NOMO-1 treated with DMSO at 0.1 percent for 48 hours (cell line): ENCODE data around the gene AMZ1.
"Not testable (repeated sequence)": the region's sequence is repeated elsewhere in the genome, so short reads cannot be mapped to it uniquely, and the experiment has no call there.

ENCODE experiments used
- DNase-seq: peaks from one replicate; lab custom pipeline; 2025; ENCODE audit not compliant: unreplicated experiment; lab: John Stamatoyannopoulos, UW

The AMZ1 gene

DNA sequence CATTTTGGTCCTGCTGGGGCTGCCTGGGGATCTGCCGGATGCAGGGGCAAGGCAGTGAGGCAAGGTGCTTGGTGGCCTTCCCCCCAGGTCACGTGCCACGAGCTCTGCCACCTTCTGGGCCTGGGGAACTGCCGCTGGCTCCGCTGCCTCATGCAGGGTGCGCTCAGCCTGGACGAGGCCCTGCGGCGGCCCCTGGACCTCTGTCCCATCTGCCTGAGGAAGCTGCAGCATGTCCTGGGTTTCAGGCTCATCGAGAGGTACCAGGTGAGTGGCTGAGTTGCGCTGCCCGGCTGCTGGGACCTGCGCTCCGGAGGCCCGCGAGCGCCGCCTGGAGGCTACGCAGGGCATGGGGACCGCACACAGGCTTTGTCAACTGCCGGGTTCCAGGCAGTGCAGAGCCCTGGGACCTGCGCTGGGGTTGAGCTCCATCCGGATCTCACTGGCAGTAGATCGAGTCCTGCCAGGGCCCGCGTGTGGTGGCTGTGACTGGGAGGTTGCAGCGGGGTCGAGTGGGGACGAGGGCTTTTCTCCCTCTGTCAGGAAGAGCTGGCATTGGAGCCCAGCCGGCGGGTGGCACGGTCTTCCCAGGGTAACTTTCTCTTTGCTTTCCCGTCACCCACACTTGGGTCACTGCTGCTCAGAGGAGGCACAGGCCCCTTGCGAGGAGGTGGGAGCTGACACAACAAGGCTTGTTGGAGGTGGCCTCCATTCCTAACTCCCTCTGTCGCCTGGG, 21.7 kb downstream of the AMZ1 start:
- peak; percentile 58 for DNase-seq

DNA sequence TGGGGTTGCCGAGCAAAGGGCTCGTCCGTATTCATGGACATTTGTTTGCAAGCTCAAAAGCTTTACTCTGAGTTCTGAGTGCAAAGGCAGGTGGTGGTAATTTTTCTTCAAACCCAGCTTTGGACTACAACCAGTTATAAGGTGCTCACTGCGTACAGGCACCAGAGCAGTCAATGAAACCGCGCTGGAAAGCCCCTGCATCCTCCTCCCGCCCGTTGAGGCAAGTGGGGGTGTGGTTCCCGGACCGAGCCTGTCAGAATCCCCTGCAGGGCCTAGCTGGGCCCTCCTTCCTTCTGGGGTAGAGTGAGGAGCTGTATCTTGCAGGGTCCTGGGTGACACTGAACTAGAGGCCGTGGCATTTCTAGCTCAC, 22.3 kb downstream of the AMZ1 start:
- no peak for DNase-seq

DNA sequence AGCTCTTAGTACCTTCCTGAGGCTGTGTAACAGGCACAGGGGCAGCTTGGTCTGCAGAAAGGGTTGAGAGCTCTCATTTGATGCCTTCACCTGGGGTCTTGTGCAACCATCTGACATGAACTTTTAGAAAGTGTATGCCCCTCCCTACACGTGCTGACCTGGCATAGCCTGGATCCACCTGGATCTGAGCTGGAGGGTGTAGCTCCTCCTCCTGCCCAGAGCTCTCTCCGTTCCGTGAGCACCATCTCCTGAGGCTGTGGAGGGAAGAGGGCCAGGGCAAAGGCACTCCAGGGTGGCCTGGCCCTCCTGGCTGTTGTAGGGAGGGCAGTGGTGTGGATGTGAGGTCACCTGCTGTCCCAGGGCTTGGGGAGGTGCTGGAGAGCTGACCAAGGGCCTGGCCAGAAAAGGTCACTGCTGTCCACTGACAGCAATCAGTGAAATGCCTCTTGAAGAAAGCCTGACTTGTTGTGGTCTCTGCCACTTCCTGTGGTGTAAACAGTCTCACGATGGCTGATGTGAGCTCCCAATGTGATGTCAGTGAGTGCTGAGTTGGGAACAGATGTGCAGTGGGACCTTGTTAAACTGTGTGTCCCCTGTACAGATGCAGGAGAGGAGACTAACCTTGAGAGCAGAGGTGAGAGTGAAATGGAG, 23.0 kb downstream of the AMZ1 start:
- DNase-seq = peak; percentile 37

DNA sequence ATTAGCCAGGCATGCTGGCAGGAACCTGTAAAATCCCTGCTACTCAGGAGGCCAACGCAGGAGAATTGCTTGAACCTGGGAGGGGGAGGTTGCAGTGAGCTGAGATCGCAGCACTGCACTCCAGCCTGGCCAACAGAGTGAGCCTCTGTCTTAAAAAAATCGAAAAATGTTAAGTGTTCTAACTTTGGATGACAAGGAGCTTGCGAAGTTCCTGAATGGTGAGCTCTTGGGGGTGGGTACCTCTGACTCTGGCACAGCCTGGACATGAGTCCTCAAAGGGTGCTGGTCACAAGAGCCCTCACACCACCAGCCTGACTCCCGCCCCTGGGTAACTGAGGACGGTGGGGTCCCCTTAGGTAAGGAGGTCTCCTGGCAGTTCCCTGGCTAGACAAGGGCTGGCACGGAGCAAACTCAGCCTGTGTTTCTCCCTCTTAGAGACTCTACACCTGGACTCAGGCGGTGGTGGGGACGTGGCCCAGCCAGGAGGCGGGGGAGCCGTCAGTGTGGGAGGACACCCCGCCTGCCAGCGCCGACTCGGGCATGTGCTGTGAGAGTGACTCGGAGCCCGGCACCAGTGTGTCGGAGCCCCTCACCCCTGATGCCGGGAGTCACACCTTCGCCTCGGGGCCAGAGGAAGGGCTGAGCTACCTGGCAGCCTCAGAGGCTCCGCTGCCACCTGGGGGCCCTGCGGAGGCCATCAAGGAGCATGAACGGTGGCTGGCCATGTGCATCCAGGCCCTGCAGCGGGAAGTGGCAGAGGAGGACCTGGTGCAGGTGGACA, 24.1 kb downstream of the AMZ1 start:
- DNase-seq = no peak

DNA sequence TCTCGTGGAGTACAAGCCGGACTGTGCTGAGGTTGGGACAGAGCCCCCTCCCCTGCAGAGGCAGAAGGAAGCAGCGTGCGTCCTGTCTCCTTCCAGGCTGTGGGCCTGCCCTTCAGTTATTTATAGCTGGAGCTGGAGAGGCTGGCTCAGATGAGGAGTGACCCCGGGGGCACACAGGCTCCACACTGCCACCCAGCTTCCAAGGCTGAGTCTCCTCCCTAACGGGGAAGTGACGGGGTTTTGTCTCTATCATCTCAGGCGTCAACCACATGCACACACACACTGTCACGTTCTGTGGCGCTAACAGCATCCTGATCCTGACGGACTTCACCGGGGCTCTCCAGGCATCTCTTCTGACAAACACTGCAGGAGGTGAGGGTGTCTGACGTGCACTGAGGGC, 25.4 kb downstream of the AMZ1 start:
- no peak for DNase-seq

DNA sequence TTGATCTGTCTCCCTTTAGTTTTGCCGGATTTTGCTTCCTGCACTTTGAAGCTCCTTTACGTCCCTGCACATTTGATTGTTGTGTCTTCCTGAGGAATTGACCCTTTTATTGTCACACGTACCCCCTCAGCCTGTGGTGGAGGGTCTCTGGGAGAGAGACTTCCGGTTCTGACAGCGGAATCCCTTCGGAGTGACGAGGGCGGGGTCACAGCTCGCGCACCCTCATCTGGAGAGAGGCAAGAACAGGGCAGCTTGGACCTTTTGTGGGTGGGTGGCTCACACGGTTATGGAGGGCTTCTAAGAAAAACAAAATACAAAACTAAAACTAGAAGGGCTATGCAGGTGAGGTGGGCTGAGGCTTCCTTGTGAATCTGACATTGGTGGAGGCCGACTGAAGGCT, 26.0 kb downstream of the AMZ1 start:
- no peak for DNase-seq

DNA sequence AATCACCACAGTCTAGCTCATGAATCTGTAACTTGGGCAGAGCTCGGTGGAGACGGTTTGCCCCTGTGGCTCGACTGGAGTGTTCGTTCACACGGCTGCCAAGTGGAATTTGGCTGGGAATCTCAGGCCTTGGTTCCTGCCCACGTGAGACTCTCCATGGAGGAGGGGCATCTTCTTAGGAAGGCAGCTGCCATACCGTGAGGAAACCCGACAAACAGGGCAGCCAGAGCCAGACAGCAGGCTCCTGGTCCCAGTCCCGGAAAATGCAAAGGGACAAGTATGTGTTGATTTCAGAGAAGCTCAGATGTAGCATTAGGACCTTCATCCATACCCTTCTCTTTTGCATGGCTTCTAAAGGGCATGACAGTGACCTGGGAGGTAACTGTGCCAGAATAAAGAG, 26.6 kb downstream of the AMZ1 start:
- no peak for DNase-seq

DNA sequence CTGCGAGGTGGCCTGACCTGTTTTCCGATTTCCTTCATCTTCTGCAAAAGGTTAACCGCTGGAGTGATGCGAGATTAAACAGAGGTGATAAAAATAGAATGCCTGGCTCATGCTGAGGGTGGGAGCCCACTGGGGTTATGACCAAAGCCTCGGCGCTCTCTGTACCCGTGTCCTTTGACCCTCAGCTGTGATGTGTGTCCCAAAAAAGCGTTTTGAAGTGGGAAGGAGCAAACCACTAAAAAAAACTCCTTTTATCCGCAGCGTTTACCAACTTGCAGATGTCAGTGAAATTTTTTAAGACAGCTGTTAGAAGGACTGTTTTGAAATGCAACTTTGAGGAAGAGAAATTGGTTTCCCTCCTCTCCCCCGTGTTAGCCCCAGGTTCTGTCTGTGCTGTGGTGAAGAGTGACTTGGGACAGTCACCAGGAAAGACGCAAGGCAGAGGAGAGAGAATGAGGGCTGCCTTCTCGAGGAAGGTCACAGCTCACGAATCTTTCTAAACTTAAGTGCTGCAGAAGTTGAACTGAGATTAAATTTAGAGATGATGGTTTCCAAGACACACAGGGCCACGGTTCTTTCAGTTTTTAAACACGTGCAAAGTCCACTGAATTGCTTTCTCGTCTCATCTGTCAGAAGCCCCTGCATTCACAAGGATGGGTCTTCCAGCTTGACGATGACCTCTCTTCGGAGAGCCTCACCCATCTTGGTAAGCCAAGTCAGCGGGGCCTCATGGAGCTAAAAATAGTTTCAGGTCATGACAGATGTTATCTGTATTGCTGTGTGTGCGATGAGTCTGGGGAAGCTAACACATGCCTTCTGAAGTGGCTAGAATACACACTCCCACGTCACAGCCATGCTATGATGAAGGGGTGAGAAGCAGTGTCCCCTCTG, 27.6 kb downstream of the AMZ1 start:
- DNase-seq = peak; percentile 60

DNA sequence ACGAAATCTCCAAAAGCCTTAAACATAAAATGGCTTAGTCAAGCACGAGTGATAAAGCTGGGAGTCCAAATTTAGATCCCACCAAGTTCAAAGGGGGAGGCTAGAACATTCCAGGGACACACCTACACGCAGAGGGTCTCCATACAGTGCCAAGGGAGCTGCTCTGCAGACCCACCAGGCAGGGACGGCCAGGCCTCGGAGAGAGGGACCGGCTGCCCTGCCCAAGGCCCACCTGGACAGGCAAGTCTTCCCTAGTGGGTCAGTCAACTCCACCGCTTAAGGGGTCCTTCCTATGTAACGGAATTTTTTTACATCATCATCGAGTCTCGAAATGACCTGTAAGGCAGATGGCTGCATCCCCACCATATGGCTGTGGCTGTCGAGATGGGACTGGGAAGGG, 28.5 kb downstream of the AMZ1 start:
- DNase-seq = no peak

DNA sequence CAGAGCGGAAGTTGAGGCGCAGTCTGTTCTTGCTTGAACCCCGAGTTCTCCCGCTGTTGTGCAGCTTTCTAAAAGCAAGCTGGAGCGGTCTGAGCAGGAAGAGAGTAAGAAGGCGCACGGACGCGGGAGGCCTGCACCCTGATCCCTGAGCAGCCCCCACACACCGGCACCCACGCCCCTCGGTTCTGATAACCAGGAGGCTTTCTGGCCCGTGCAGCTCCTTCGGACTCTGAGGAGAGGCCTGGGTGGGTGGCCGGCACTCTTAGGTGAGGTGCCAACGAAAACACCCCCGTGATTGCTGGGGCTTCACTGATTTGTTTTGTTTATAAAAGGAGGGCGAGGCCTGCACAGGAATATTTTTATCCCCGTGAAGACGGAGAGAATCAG, 28.9 kb downstream of the AMZ1 start:
- DNase-seq = no peak

DNA sequence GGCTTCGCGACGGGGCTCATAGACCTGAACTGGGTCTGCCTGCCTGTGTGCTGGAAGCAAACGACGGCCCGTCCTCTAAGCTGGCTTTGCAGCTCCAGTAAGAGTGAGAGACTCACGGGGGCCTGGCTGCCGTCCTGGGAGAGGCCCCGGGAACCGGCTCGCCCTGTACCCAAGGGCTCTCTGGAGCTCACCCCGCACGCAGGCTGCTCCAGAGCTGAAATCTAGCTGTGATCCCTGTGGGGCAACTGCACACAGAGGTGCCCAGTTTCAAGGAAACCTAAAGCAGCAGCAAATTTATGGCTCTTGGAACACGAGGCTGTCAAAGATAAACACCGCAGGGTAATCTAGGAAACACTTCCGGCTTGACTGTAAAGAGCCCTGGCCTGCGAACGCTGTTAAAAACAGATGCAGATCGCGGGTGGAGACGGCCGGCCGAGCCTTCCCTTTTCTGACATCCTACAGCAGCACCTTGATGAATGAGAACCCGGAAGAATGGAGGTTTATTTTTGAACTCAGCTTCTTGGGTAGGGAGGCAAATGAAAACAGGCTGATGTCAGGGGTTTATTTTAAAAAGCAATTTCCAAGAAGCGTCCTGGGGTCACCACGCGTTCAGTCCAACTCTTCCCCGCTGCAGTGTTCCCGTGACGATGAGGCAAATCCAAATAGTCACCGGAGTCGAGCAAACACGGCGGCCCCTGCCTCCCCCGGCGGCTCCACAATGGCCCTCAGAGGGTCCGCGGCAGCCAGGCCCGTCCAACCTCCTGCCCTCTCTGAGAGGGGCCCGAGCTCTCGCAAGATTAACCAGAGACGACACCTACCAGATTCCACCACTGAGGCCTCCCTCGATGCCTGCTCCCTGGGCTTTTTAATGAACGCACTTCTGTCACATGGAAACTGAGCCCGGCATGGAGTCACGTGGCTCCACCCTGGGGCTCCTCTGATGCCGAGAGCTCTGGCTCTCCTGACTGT, 29.6 kb downstream of the AMZ1 start:
- DNase-seq = no peak

DNA sequence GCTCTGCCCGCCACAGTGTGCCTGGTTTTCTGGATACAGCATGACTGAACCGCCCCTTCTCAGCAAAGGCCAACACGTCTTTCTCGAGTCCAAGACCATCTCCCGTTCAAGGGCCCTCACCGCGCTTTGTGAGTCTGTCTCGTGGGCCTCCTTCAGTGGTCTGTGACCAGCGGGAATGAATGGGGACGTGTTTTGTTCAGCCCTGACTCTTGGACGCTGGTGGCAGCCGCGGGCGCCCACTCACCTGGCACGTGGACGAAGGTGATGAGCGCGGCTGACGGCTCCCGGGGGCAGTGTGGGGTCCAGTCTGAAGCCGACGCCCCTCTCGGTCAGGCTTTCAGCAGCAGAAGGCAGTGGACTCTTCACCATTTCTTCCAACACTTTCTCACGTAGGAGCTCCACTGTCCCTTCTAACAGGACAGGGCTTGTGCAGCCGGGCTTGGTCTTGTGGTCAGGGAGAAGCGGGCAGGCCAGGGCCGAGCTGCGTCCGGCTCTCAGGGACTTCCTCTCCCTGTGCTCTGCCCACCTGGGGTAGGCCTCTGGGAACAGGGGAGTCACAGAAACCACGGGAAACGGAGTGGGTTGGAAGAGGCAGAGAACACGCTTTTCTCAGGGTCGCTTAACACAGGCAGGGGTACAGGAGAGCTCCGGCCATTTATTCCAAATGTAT, 30.4 kb downstream of the AMZ1 start:
- DNase-seq = no peak

DNA sequence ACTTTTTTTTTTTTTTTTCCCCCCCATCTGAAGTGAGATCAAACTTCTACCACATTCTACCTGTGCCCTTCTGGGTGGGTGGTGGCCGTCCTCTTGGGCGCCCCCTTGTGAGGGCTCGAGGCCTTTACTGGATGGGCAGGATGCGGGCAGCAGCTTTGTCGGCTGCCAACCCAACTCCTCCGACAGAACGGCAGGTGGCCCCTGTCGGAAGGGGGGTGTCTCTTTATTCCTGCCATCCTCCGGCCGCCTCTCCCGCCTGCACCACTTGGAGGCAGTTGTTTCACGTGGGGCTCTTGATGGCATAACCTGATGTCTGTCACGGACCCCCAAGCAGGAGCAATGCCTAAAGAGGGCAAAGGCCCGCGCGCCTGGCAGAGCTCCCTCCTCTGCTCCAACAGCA, 31.0 kb downstream of the AMZ1 start:
- DNase-seq = no peak

DNA sequence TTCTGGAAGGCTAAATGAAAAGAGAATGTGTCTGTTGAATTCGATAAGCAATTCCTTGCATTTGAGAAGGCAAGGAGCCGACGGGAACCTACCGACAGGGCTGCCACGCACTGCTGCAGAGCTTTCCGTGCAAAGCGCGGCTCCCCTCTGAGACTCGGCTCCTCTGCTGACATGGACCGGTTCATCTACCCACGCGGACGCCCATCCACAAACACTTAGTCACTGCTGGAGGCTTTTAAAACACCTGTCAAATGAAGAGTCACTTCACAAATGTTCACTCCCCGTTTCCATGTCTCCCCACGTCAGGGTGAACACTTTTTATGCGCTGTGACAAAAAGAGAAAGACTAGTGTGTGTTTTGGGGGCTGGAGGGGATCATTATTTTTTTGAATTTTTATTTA, 32.0 kb downstream of the AMZ1 start:
- no peak for DNase-seq

DNA sequence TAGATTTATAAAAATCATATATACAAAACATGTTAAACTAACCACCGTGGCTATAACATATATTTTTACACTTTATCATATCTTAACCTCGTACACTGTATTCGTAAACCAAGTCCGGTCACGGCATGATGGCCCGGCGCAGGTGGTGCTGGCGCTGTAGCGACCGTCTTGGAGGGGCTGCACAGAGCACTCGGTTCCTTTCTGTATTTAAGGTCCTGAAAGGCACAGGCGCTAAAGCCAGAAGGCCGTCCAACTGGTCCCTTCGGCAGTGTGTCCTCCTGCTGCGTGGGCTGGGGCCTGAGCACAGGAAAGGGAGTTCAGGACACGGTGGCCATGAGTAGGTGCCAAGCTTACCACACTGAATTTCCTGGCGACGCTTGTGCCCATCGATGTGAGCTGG, 33.8 kb downstream of the AMZ1 start:
- no peak for DNase-seq

DNA sequence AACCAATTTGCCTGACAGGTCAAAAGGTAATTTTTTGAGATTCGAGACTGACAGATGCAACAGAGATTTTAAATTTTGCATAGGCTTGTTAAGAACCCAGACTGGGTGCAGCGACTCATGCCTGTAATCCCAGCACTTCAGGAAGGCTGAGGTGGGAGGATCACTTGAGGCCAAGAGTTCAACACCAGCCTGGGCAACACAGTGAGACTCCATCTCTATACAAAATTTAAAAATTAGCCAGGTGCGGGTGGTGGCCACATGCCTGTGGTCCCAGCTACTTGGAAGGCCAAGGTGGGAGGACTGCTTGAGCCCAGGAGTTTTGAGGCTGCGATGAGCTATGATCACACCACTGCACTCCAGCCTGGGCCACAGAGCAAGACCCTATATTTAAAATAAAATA, 34.6 kb downstream of the AMZ1 start:
- no peak for DNase-seq

DNA sequence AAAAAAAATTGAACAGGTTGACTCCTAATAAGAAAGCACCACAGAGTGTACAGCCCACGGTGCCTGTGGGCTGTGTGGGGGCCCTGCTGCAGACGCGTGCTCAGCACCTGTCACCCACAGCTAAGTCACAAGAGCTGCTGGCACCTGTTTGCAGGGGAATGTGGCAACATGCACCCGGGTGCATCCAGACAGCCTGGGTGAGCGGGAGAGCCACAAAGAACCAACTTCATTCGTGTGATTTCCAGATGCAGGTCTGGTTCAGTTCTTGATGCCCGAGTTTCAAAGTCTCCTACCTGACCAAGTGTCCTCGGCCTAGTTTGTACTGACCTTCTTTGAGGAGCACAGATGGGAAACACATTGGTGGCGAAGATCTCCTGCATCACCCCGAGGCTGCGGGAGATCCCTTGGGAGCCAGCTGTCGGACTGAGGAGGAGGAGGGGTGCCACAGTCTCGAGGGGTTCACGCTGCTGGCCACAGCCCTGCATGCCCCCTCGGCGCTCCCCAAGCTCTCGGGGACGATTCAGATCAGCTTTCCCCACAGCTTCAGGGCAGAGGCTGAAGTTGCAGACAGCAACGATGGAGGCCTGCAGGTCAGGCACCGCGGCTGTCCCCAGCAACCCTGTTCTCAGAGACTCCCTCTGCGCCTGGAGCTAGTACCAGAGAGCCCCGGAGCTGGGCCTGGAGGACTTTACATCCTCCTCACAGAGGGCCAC, 35.3 kb downstream of the AMZ1 start:
- no peak for DNase-seq

DNA sequence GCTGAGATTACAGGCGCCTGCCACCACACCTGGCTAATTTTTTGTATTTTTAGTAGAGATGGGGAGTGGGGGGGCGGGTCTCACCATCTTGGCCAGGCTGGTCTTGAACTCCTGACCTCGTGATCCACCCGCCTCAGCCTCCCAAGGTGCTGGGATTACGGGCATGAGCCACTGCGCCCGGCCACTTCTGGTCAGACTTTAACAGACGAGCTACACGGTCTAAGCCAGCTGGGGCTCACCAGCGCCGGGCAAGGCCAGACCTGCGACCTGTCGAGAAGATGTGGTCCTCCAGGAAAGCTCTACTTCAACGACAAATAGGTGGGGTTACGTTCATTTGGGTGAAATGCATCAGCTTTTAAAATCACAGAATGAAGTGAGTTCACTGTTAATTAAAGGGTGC, 36.0 kb downstream of the AMZ1 start:
- not testable (repeated sequence) for DNase-seq
